Naive thymus-derived CD8-positive, alpha-beta T cell (primary cell): ENCODE results near the gene ATXN7. TPM values are rescaled to one million over a fixed set of nuclear protein-coding genes. Genes with fewer than 3 reads are reported as not detected.

Source experiments
- ATAC-seq, 2 donors: fragments of 150-1000 bp; cut with Tn5 transposase in 1 of 2; sonication (Bioruptor Pico), chemical (Tn5 transposase) in 1 of 2; 1 replicate in 1 of 2; 2 replicates in 1 of 2; pipeline ENCODE4 v1.10.0; 2021; ENCODE audit warnings: mild to moderate bottlenecking in 2 of 2, moderate library complexity in 2 of 2
- POLR2A ChIA-PET: fragments of 350-600 bp; sonication (Branson Sonifier 250); formaldehyde crosslinking; loops from one replicate; lab custom pipeline; 2021; ENCODE audit warnings: antibody characterized with exemption; lab: Charles Lee
- DNase-seq, 10 donors: peaks; one replicate each; pipeline versions ENCODE4 v3.0.0 to v3.0.0-alpha.2; 2020 to 2022
- H3K27ac Mint-ChIP-seq, 10 donors: one replicate each; pipeline ENCODE4 v1.8.0; 2020 to 2022; ENCODE audit warnings: mild to moderate bottlenecking in 10 of 10, mixed read lengths in 10 of 10, moderate library complexity in 4 of 10, inconsistent platforms in 1 of 10
- H3K27me3 Mint-ChIP-seq, 5 donors: one replicate each; pipeline ENCODE4 v1.8.0; 2021 to 2022; ENCODE audit warnings: mixed read lengths in 5 of 5
- H3K36me3 Mint-ChIP-seq, 3 donors: one replicate each; pipeline ENCODE4 v1.8.0; 2020 to 2022; ENCODE audit warnings: mixed read lengths in 3 of 3, mild to moderate bottlenecking in 2 of 3, inconsistent platforms in 1 of 3
- H3K4me1 Mint-ChIP-seq, 4 donors: one replicate each; pipeline ENCODE4 v1.8.0; 2021 to 2022; ENCODE audit warnings: mixed read lengths in 4 of 4
- H3K4me3 Mint-ChIP-seq, 10 donors: one replicate each; pipeline ENCODE4 v1.8.0; 2020 to 2022; ENCODE audit warnings: mild to moderate bottlenecking in 10 of 10, mixed read lengths in 10 of 10, moderate library complexity in 6 of 10, inconsistent platforms in 1 of 10
- H3K9me3 Mint-ChIP-seq, 9 donors: one replicate each; pipeline ENCODE4 v1.8.0; 2020 to 2022; ENCODE audit warnings: mixed read lengths in 9 of 9, mild to moderate bottlenecking in 3 of 9, inconsistent platforms in 1 of 9, moderate library complexity in 1 of 9
- polyA plus RNA-seq, 3 donors: library from polyadenylated mRNA; unstranded; fragments of 300-500 nt; fragmentation: Illumina TruSeq; gene quantifications; one replicate each; pipeline ENCODE4 v1.2.3, GENCODE V29; 2021
- total RNA-seq, 8 experiments: library from RNA in 2 of 8; stranded (reverse) in 2 of 8; gene quantifications; one replicate each; pipeline ENCODE4 v1.2.3 and lab custom pipeline; 2021 to 2026

ATXN7 gene
- total and polyA plus RNA-seq, 5 experiments from 2014 or later, result 18.0 to 162 (median 29.8) TPM

GRCh38 chr3:63949005-63949404 is 85.3 kb downstream of the ATXN7 start:
- Mint-ChIP-seq H3K9me3 (no peaks in the 10 kb centered on the region), H3K4me3 (no peak overlapping the region), H3K27me3 (no peaks in the 10 kb centered on the region), H3K27ac (no peak overlapping the region), H3K4me1 (peaks cover 26 to 67% (median 55%) of the 10 kb centered on the region in 4 donors), H3K36me3 (peaks cover 0 to 20% (median 6%) of the 10 kb centered on the region in 3 donors)
- ATAC-seq (no peak), DNase-seq (no peak)
- POLR2A ChIA-PET, result no interaction called here

GRCh38 chr3:63950698-63951097 is 87.0 kb downstream of the ATXN7 start:
- Mint-ChIP-seq H3K9me3 (no peaks in the 10 kb centered on the region), H3K4me1 (peaks cover 26 to 56% (median 51%) of the 10 kb centered on the region in 4 donors), H3K4me3 (no peak overlapping the region), H3K36me3 (peaks cover 0 to 28% (median 3%) of the 10 kb centered on the region in 3 donors), H3K27ac (peak overlapping the region in 6 of 10 donors; percentile 9 to 72 (median 66)), H3K27me3 (no peaks in the 10 kb centered on the region)
- DNase-seq (no peak), ATAC-seq (no peak)
- POLR2A ChIA-PET, result no interaction called here

GRCh38 chr3:63951492-63952247 is 88.0 kb downstream of the ATXN7 start:
- Mint-ChIP-seq H3K4me1 (peaks cover 24 to 48% (median 42%) of the 10 kb centered on the region in 4 donors), H3K9me3 (no peaks in the 10 kb centered on the region), H3K36me3 (peaks cover 0 to 30% (median 3%) of the 10 kb centered on the region in 3 donors), H3K27me3 (no peaks in the 10 kb centered on the region), H3K4me3 (peak overlapping the region in 6 of 10 donors; percentile 15 to 47 (median 34)), H3K27ac (peak overlapping the region in 8 of 10 donors; percentile 9 to 72 (median 43))
- ATAC-seq (no peak), DNase-seq (no peak)
- POLR2A ChIA-PET, result interaction anchor here (0.7 kb wide), 1 partner anchor 17 kb away, joined by 3 read pairs; no protein-coding TSS in a partner anchor

GRCh38 chr3:63952248-63952594 is 88.6 kb downstream of the ATXN7 start:
- Mint-ChIP-seq H3K9me3 (no peaks in the 10 kb centered on the region), H3K4me3 (peak overlapping the region in 1 of 10 donors; percentile 22), H3K36me3 (peaks cover 0 to 32% (median 3%) of the 10 kb centered on the region in 3 donors), H3K4me1 (peaks cover 20 to 46% (median 38%) of the 10 kb centered on the region in 4 donors), H3K27me3 (no peaks in the 10 kb centered on the region), H3K27ac (peak overlapping the region in 4 of 10 donors; percentile 3 to 67 (median 49))
- ATAC-seq (no peak), DNase-seq (no peak)
- POLR2A ChIA-PET, result no interaction called here

- peak overlapping the region in 4 of 10 donors; percentile 22 to 58 (median 36) for H3K27ac Mint-ChIP-seq
- no peaks in the 10 kb centered on the region for H3K9me3 Mint-ChIP-seq
- POLR2A ChIA-PET, result no interaction called here
- peaks cover 11 to 42% (median 27%) of the 10 kb centered on the region in 4 donors for H3K4me1 Mint-ChIP-seq
- H3K36me3 Mint-ChIP-seq, result peaks cover 0 to 31% (median 3%) of the 10 kb centered on the region in 3 donors
- no peaks in the 10 kb centered on the region for H3K27me3 Mint-ChIP-seq
- no peak for ATAC-seq
- no peak overlapping the region for H3K4me3 Mint-ChIP-seq
- DNase-seq, result no peak
These were observed 90.5 kb downstream of the ATXN7 start for GRCh38 chr3:63954182-63954581.

- Mint-ChIP-seq H3K27me3 (no peaks in the 10 kb centered on the region), H3K9me3 (no peaks in the 10 kb centered on the region), H3K4me3 (peak overlapping the region in 1 of 10 donors; percentile 16), H3K4me1 (peaks cover 16 to 40% (median 29%) of the 10 kb centered on the region in 4 donors), H3K27ac (peak overlapping the region in 6 of 10 donors; percentile 38 to 93 (median 52)), H3K36me3 (peaks cover 0 to 31% (median 3%) of the 10 kb centered on the region in 3 donors)
- POLR2A ChIA-PET, result no interaction called here
- ATAC-seq (no peak), DNase-seq (no peak)
These were observed 91.5 kb downstream of the ATXN7 start for GRCh38 chr3:63955036-63955650.

- peak overlapping the region in 2 of 10 donors; percentile 9 to 45 for H3K27ac Mint-ChIP-seq
- POLR2A ChIA-PET, result no interaction called here
- peaks cover 20 to 38% (median 30%) of the 10 kb centered on the region in 4 donors for H3K4me1 Mint-ChIP-seq
- H3K36me3 Mint-ChIP-seq, result peaks cover 0 to 31% (median 3%) of the 10 kb centered on the region in 3 donors
- H3K4me3 Mint-ChIP-seq, result no peak overlapping the region
- DNase-seq (no peak), ATAC-seq (no peak)
- no peaks in the 10 kb centered on the region for H3K9me3 Mint-ChIP-seq
- H3K27me3 Mint-ChIP-seq, result no peaks in the 10 kb centered on the region
These were observed 92.3 kb downstream of the ATXN7 start for GRCh38 chr3:63955830-63956545.

GRCh38 chr3:63959146-63959545 is 95.5 kb downstream of the ATXN7 start:
- Mint-ChIP-seq H3K4me1 (peaks cover 13 to 38% (median 26%) of the 10 kb centered on the region in 4 donors), H3K9me3 (no peaks in the 10 kb centered on the region), H3K27me3 (no peaks in the 10 kb centered on the region), H3K27ac (peak overlapping the region in 8 of 10 donors; percentile 11 to 74 (median 42)), H3K36me3 (peaks cover 0 to 17% (median 0%) of the 10 kb centered on the region in 3 donors), H3K4me3 (no peak overlapping the region)
- POLR2A ChIA-PET, result interaction anchor here (0.6 kb wide), 1 partner anchor 72 kb away, joined by 3 read pairs; no protein-coding TSS in a partner anchor
- ATAC-seq (no peak), DNase-seq (no peak)

GRCh38 chr3:63960048-63960711 is 96.5 kb downstream of the ATXN7 start:
- Mint-ChIP-seq H3K9me3 (no peaks in the 10 kb centered on the region), H3K27me3 (no peaks in the 10 kb centered on the region), H3K4me3 (peak overlapping the region in 6 of 10 donors; percentile 2 to 58 (median 12)), H3K4me1 (peaks cover 10 to 37% (median 25%) of the 10 kb centered on the region in 4 donors), H3K27ac (peak overlapping the region; percentile 29 to 89 (median 66)), H3K36me3 (peaks cover 0 to 8% (median 0%) of the 10 kb centered on the region in 3 donors)
- POLR2A ChIA-PET, result interaction anchor here (0.7 to 1.0 kb wide), 2 partner anchors 33 to 45 kb away, joined by 3 to 4 read pairs; no protein-coding TSS in a partner anchor
- DNase-seq, result no peak
- peak in 1 of 2 donors; percentile 23 for ATAC-seq

- Mint-ChIP-seq H3K27ac (peak overlapping the region in 6 of 10 donors; percentile 31 to 71 (median 50)), H3K4me3 (no peak overlapping the region), H3K9me3 (no peaks in the 10 kb centered on the region), H3K4me1 (peaks cover 11 to 47% (median 34%) of the 10 kb centered on the region in 4 donors), H3K36me3 (peaks cover 0 to 1% (median 0%) of the 10 kb centered on the region in 3 donors), H3K27me3 (no peaks in the 10 kb centered on the region)
- ATAC-seq (peak; percentile 95 to 98), DNase-seq (peak in 5 of 10 donors; percentile 14 to 72 (median 68))
- POLR2A ChIA-PET, result interaction anchor here (1.1 to 3.2 kb wide), 3 partner anchors 16 to 62 kb away, joined by 7 to 22 read pairs (median 7); no protein-coding TSS in a partner anchor
These were observed 98.2 kb downstream of the ATXN7 start for GRCh38 chr3:63961891-63962290.

- Mint-ChIP-seq H3K9me3 (no peaks in the 10 kb centered on the region), H3K27ac (peak overlapping the region in 6 of 10 donors; percentile 41 to 78 (median 54)), H3K36me3 (peaks cover 0 to 5% (median 0%) of the 10 kb centered on the region in 3 donors), H3K4me3 (no peak overlapping the region), H3K4me1 (peaks cover 12 to 57% (median 43%) of the 10 kb centered on the region in 4 donors), H3K27me3 (no peaks in the 10 kb centered on the region)
- DNase-seq, result no peak
- POLR2A ChIA-PET, result interaction anchor here (3.2 kb wide), 1 partner anchor 30 kb away, joined by 22 read pairs; no protein-coding TSS in a partner anchor
- ATAC-seq, result no peak
These were observed 99.8 kb downstream of the ATXN7 start for GRCh38 chr3:63963496-63963895.
